Endothelial cell of umbilical vein (primary cell): ENCODE data around the gene CTTNBP2NL. TPM values are rescaled to one million over a fixed set of nuclear protein-coding genes. Genes with fewer than 3 reads are reported as not detected.
"Not testable (repeated sequence)": the region's sequence is repeated elsewhere in the genome, so short reads cannot be mapped to it uniquely, and the experiment has no call there.

Experiments used
- BruUV-seq: library from RNA; stranded (reverse); fragments of 400-500 nt; replicated peaks from 2 replicates; lab custom pipeline; 2021; lab: Mats Ljungman, UMichigan
- CTCF ChIA-PET: fragments of 300-600, 350-600 bp; sonication (Branson Sonifier 250); formaldehyde crosslinking; loops from one replicate; lab custom pipeline; 2021; ENCODE audit warnings: antibody characterized with exemption, inconsistent platforms; lab: Charles Lee
- POLR2A ChIA-PET: fragments of 300-600, 350-600 bp; sonication (Branson Sonifier 250); formaldehyde crosslinking; loops from one replicate; lab custom pipeline; 2021; ENCODE audit warnings: antibody characterized with exemption, inconsistent platforms; lab: Charles Lee
- DNase-seq: peaks from one replicate; pipeline ENCODE4 v3.0.0-alpha.2; 2011; ENCODE audit warnings: low read depth, low spot score
- FAIRE-seq: peaks from 2 replicates; lab custom pipeline; 2011; peaks lifted over from hg19 to GRCh38; lab: Jason Lieb, UNC
- H2AFZ ChIP-seq: 2 replicates; pipeline ENCODE4 v1.6.0; 2012; ENCODE audit warnings: low read depth, low read length, control low read depth, inconsistent platforms
- H3K27ac ChIP-seq: 2 replicates; pipeline ENCODE4 v1.5.1; 2011; ENCODE audit warnings: low read depth, mild to moderate bottlenecking, control low read depth, low read length, moderate library complexity; ENCODE audit not compliant: insufficient read depth
- H3K27me3 ChIP-seq, 2 experiments: 2 replicates each; pipeline versions ENCODE4 v1.6.0 to v1.6.1; 2011; ENCODE audit warnings: low read length in 2 of 2, mixed read lengths in 1 of 2; ENCODE audit not compliant: control insufficient read depth in 2 of 2, insufficient read depth in 2 of 2
- H3K36me3 ChIP-seq, 2 experiments: 2 replicates in 1 of 2; 3 replicates in 1 of 2; pipeline ENCODE4 v1.5.1; 2011; ENCODE audit warnings: low read length in 2 of 2, mild to moderate bottlenecking in 1 of 2, moderate library complexity in 1 of 2; ENCODE audit not compliant: control insufficient read depth in 2 of 2, insufficient read depth in 2 of 2; ENCODE audit errors: extremely low read depth in 1 of 2
- H3K4me1 ChIP-seq: 3 replicates; pipeline ENCODE4 v1.5.1; 2011; ENCODE audit warnings: mild to moderate bottlenecking, low read length; ENCODE audit not compliant: control insufficient read depth, insufficient read depth; ENCODE audit errors: extremely low read depth
- H3K4me2 ChIP-seq: 2 replicates; pipeline ENCODE4 v1.6.1; 2011; ENCODE audit warnings: low read length, control low read depth, mixed read lengths; ENCODE audit not compliant: insufficient read depth
- H3K4me3 ChIP-seq, 3 experiments: fragments of 200-600 bp in 1 of 3; sonication (generic), shearing (Covaris generic) in 1 of 3; replicated peaks in 1 of 3; 2 replicates each; pipeline ENCODE4 v1.5.1; 2011 to 2016; ENCODE audit warnings: control low read depth in 3 of 3, low read length in 3 of 3, mild to moderate bottlenecking in 2 of 3, inconsistent platforms in 1 of 3, low read depth in 1 of 3, moderate library complexity in 1 of 3; ENCODE audit not compliant: insufficient read depth in 1 of 3
- H3K79me2 ChIP-seq: 2 replicates; pipeline ENCODE4 v1.6.0; 2012; ENCODE audit warnings: low read length, inconsistent platforms; ENCODE audit not compliant: control insufficient read depth, insufficient read depth
- H3K9ac ChIP-seq: replicated peaks from 2 replicates; pipeline ENCODE3; 2011; ENCODE audit warnings: low read length, control low read depth; ENCODE audit not compliant: insufficient read depth; ENCODE audit errors: extremely low read depth
- H3K9me1 ChIP-seq: replicated peaks from 3 replicates; pipeline ENCODE4 v1.6.0; 2011; ENCODE audit warnings: mild to moderate bottlenecking, low read length; ENCODE audit not compliant: control insufficient read depth, insufficient read depth; ENCODE audit errors: extremely low read depth
- H3K9me3 ChIP-seq: replicated peaks from 2 replicates; pipeline ENCODE4 v1.5.1; 2012; ENCODE audit warnings: low read length, inconsistent platforms; ENCODE audit not compliant: control insufficient read depth, insufficient read depth
- H4K20me1 ChIP-seq: replicated peaks from 2 replicates; pipeline ENCODE3; 2011; ENCODE audit warnings: mild to moderate bottlenecking, low read length; ENCODE audit not compliant: control insufficient read depth, insufficient read depth; ENCODE audit errors: extremely low read depth
- EZH2 ChIP-seq: IDR thresholded peaks from 2 replicates; pipeline ENCODE4 v1.6.1; 2012; ENCODE audit warnings: borderline replicate concordance, low read depth, mild to moderate bottlenecking, moderate library complexity, low read length, inconsistent platforms; ENCODE audit not compliant: severe bottlenecking
- FOS ChIP-seq: IDR thresholded peaks from 2 replicates; pipeline ENCODE4 v1.6.1; 2011; ENCODE audit warnings: mild to moderate bottlenecking, low read length, moderate library complexity, borderline replicate concordance; ENCODE audit not compliant: insufficient read depth
- JUN ChIP-seq: IDR thresholded peaks from 2 replicates; pipeline ENCODE4 v1.6.1; 2011; ENCODE audit warnings: borderline replicate concordance, low read depth; ENCODE audit not compliant: insufficient read length, insufficient read depth
- MAX ChIP-seq: IDR thresholded peaks from 2 replicates; pipeline ENCODE4 v1.6.1; 2011; ENCODE audit not compliant: insufficient read depth, insufficient read length
- MYC ChIP-seq: IDR thresholded peaks from one replicate; pipeline ENCODE4 v1.6.1; 2011; ENCODE audit warnings: mild to moderate bottlenecking, low read depth, low read length
- POLR2A ChIP-seq: IDR thresholded peaks from 2 replicates; pipeline ENCODE4 v1.6.1; 2012; ENCODE audit warnings: low read depth, mild to moderate bottlenecking, control low read depth, low read length
- POLR2AphosphoS5 ChIP-seq: IDR thresholded peaks from 2 replicates; pipeline ENCODE4 v1.6.1; 2012; ENCODE audit warnings: low read depth, mild to moderate bottlenecking, control low read depth, low read length, moderate library complexity; ENCODE audit not compliant: insufficient read depth
- dilution Hi-C: fragments of 300-500 bp; cut with MboI; formaldehyde crosslinking; loops from one replicate; pipeline ENCODE4 v1.15.0; 2019; ENCODE audit warnings: low sequenced_read_pairs; ENCODE audit not compliant: extremely low pct_ligation_motif_present
- intact Hi-C: fragments of 100-400 bp; cut with micrococcal nuclease; formaldehyde crosslinking; loops from one replicate; pipeline ENCODE4 v1.10.0; 2022
- polyA plus RNA-seq, 4 experiments: library from polyadenylated mRNA; depleted of rRNA in 3 of 4; stranded (reverse) in 3 of 4; unstranded in 1 of 4; fragments of >200 nt; gene quantifications; 2 replicates each; pipeline versions ENCODE4 v1.2.1 to v1.2.3, GENCODE V29; 2011 to 2012; ENCODE audit warnings: missing spikeins in 1 of 4
- total RNA-seq: library from RNA; stranded (reverse); gene quantifications from 2 replicates; pipeline ENCODE4 v1.2.3, GENCODE V29; 2021
- TF ChIP-seq, protein P1 (sequence below), 2 donors: IDR thresholded peaks; 1 replicate in 1 of 2; 2 replicates in 1 of 2; pipeline ENCODE4 v1.5.1; 2011; ENCODE audit warnings: low read length in 2 of 2, mild to moderate bottlenecking in 2 of 2, moderate library complexity in 2 of 2, control low read depth in 1 of 2, inconsistent platforms in 1 of 2, low read depth in 1 of 2; ENCODE audit not compliant: insufficient read depth in 1 of 2; ENCODE audit errors: extremely low read depth in 1 of 2

CTTNBP2NL gene
- total and polyA plus RNA-seq, 2 donors (not counting 3 experiments of a cell fraction or from before 2014, with no cell fraction given) = 21.5 to 94.4 TPM

DNA sequence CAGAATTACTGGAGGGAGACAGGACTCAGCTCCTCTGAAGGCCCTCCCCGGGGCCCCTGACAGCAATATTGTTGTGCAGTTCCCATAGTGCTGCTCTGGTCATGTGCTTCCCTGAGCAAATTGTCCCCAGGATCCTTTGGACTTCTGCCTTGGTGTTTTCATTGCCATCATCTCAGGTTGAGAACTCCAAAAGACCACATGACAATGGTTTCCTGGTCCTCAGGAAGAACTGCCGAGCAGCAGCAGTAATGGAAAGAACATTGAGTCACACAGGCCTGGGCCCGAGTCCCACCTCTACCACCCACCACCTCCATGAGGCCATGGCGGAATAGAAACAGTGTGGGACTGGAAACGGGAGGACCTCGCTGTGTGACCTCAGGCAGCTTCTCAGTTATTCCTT, 6.3 kb upstream of the CTTNBP2NL start:
- Histone ChIP-seq H3K4me2 (peak overlapping the region; percentile 59), H3K9me1 (no peaks in the 10 kb centered on the region), H3K79me2 (peaks cover 23% of the 10 kb centered on the region), H3K4me1 (peaks cover 63% of the 10 kb centered on the region), H3K36me3 (no peaks in the 10 kb centered on the region), H3K4me3 (no peak overlapping the region), H3K9ac (peak overlapping the region; percentile 93), H3K9me3 (no peaks in the 10 kb centered on the region), H3K27me3 (no peaks in the 10 kb centered on the region), H4K20me1 (no peaks in the 10 kb centered on the region), H3K27ac (peak overlapping the region; percentile 100), H2AFZ (peak overlapping the region; percentile 49)
- dilution Hi-C loops = no loop called here
- FAIRE-seq (no peak), DNase-seq (peak; percentile 85)
- ChIA-PET CTCF (interaction anchor here (0.9 to 4.7 kb wide), 10 partner anchors 9 to 326 kb away, joined by 3 to 89 read pairs (median 11); partner anchors contain the start of genes MOV10 and PPM1J), POLR2A (no interaction called here)
- no TSS peak for BruUV-seq
- intact Hi-C loops = loop anchor here (2.0 to 5.0 kb wide), 6 partner anchors 21 to 683 kb away; partner anchors contain the start of genes LRIG2, RHOC and SLC16A1
- no peak for TF ChIP-seq POLR2A
- no peak for TF ChIP-seq EZH2
- TF ChIP-seq, protein P1, sequence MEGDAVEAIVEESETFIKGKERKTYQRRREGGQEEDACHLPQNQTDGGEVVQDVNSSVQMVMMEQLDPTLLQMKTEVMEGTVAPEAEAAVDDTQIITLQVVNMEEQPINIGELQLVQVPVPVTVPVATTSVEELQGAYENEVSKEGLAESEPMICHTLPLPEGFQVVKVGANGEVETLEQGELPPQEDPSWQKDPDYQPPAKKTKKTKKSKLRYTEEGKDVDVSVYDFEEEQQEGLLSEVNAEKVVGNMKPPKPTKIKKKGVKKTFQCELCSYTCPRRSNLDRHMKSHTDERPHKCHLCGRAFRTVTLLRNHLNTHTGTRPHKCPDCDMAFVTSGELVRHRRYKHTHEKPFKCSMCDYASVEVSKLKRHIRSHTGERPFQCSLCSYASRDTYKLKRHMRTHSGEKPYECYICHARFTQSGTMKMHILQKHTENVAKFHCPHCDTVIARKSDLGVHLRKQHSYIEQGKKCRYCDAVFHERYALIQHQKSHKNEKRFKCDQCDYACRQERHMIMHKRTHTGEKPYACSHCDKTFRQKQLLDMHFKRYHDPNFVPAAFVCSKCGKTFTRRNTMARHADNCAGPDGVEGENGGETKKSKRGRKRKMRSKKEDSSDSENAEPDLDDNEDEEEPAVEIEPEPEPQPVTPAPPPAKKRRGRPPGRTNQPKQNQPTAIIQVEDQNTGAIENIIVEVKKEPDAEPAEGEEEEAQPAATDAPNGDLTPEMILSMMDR (IDR thresholded peaks at IDR 0.05; ENCODE audit: extremely low read depth in 1 of 2, insufficient read depth in 1 of 2, low read depth in 1 of 2, low read length in 2 of 2) = no peak
- no peak for TF ChIP-seq POLR2AphosphoS5
- TF ChIP-seq MAX = no peak
- TF ChIP-seq MYC = no peak
- TF ChIP-seq FOS = no peak
- no peak for TF ChIP-seq JUN

DNA sequence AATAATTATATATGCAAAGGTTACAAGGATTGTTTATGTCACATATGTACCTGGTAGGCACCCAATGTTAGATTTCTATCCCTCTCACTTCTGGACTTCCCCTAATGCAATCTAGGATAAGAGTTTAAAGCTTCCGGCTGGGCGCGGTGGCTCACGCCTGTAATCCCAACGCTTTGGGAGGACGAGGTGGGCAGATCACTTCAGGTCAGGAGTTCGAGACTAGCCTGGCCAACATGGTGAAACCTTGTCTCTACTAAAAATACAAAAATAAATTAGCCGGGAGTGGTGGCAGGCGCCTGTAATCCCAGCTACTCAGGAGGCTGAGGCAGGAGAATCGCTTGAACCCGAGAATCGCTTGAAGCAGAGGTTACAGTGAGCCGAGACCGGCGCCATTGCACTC, 5.7 kb upstream of the CTTNBP2NL start:
- H3K9ac ChIP-seq = peak overlapping the region; percentile 75
- dilution Hi-C loops, H3K4me3 ChIP-seq, H4K20me1 ChIP-seq, H3K36me3 ChIP-seq, H3K4me2 ChIP-seq, DNase-seq, H3K9me3 ChIP-seq, BruUV-seq, H3K9me1 ChIP-seq, H2AFZ ChIP-seq, H3K27me3 ChIP-seq, FAIRE-seq: not testable (repeated sequence)
- ChIA-PET CTCF (interaction anchor here (1.0 to 4.7 kb wide), 26 partner anchors 20 to 325 kb away, joined by 3 to 89 read pairs (median 6); partner anchors contain the start of genes MOV10 and PPM1J), POLR2A (interaction anchor here (0.9 kb wide), 1 partner anchor 325 kb away, joined by 4 read pairs; the partner anchor contains the start of gene PPM1J)
- peaks cover 25% of the 10 kb centered on the region for H3K79me2 ChIP-seq
- H3K27ac ChIP-seq = peak overlapping the region; percentile 100
- H3K4me1 ChIP-seq = peaks cover 70% of the 10 kb centered on the region
- intact Hi-C loops = loop anchor here (2.0 to 5.0 kb wide), 3 partner anchors 316 to 682 kb away; partner anchors contain the start of genes LRIG2, RHOC and SLC16A1
